Loucy (cell line): ENCODE results near the gene ZNF282.

Experiments used
- EZH2phosphoT487 ChIP-seq: fragments of 200-600 bp; IDR thresholded peaks from 2 replicates; pipeline ENCODE4 v1.6.1; 2018; ENCODE audit warnings: antibody characterized with exemption, mild to moderate bottlenecking, moderate library complexity, borderline replicate concordance
- TF ChIP-seq, protein P1 (sequence below): fragments of 200-600 bp; sonication (generic); conservative IDR thresholded peaks from 2 replicates; pipeline ENCODE4 v1.5.1; 2014; ENCODE audit warnings: mild to moderate bottlenecking, antibody characterized with exemption, low read length

DNA sequence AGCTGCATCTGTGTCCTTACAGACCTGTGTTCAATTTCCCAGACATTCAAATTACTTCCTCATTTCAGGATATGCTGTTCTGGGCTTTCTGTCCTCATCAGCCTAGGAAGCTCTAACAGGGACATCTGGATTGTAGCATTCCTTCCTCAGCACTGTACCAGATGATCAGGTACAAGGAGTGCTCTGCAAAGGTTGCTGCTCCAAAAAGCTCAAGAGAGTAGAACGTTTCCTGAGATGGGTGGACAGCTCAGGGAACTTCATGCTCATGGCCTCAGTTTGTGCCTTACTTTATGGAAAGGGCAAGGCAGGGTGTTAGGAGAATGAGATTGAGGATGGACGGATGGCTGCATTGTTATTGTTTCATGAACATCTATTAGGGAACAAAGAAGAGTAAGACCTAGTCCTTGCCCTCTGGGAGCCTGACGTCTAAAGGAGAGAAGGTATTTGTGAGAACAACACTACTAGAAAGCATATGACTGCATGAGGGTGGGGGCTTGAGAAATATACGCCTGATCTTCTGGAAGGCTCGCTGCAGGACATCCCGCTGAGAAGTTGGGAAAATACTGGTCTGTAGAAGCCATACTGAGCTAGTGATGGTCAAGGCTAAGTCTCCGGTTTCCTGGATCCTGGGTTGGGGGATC, 33.6 kb downstream of the ZNF282 start:
- TF ChIP-seq, protein P1, sequence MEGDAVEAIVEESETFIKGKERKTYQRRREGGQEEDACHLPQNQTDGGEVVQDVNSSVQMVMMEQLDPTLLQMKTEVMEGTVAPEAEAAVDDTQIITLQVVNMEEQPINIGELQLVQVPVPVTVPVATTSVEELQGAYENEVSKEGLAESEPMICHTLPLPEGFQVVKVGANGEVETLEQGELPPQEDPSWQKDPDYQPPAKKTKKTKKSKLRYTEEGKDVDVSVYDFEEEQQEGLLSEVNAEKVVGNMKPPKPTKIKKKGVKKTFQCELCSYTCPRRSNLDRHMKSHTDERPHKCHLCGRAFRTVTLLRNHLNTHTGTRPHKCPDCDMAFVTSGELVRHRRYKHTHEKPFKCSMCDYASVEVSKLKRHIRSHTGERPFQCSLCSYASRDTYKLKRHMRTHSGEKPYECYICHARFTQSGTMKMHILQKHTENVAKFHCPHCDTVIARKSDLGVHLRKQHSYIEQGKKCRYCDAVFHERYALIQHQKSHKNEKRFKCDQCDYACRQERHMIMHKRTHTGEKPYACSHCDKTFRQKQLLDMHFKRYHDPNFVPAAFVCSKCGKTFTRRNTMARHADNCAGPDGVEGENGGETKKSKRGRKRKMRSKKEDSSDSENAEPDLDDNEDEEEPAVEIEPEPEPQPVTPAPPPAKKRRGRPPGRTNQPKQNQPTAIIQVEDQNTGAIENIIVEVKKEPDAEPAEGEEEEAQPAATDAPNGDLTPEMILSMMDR: no peak
- TF ChIP-seq EZH2phosphoT487: no peak
